H1 (cell line): ENCODE measurements around the gene AGAP1. TPM values are rescaled to one million over a fixed set of nuclear protein-coding genes. Genes with fewer than 3 reads are reported as not detected.

Source experiments
- CTCF ChIA-PET: fragments of 300-600 bp; sonication (Branson Sonifier 250); formaldehyde crosslinking; loops from one replicate; lab custom pipeline; 2021; ENCODE audit not compliant: partially characterized antibody; lab: Charles Lee
- POLR2A ChIA-PET: fragments of 300-600 bp; sonication (Branson Sonifier 250); formaldehyde crosslinking; loops from one replicate; lab custom pipeline; 2021; ENCODE audit warnings: inconsistent platforms; ENCODE audit not compliant: partially characterized antibody; lab: Charles Lee
- DNase-seq, 2 experiments: peaks; one replicate each; pipeline versions ENCODE4 v3.0.0 to v3.0.0-alpha.2; 2010 to 2022; ENCODE audit warnings: low spot score in 2 of 2, low read depth in 1 of 2, mixed read lengths in 1 of 2
- FAIRE-seq: peaks from 2 replicates; lab custom pipeline; 2011; peaks lifted over from hg19 to GRCh38; lab: Jason Lieb, UNC
- H2AFZ ChIP-seq: 2 replicates; pipeline ENCODE4 v1.8.1; 2012; ENCODE audit warnings: low read length, inconsistent platforms
- H2AK5ac ChIP-seq: 2 replicates; pipeline ENCODE4 v1.6.1; 2013; ENCODE audit warnings: low read depth, low read length
- H2BK120ac ChIP-seq: replicated peaks from 2 replicates; pipeline ENCODE3; 2013; ENCODE audit warnings: low read depth, low read length, inconsistent platforms
- H2BK12ac ChIP-seq: 2 replicates; pipeline ENCODE4 v1.6.1; 2013; ENCODE audit warnings: low read depth, low read length
- H2BK15ac ChIP-seq: 2 replicates; pipeline ENCODE4 v1.6.1; 2013; ENCODE audit warnings: low read length
- H2BK20ac ChIP-seq: 2 replicates; pipeline ENCODE4 v1.6.1; 2013; ENCODE audit warnings: low read length
- H2BK5ac ChIP-seq: 2 replicates; pipeline ENCODE4 v1.6.1; 2013; ENCODE audit warnings: low read depth, low read length
- H3K14ac ChIP-seq: 2 replicates; pipeline ENCODE4 v1.6.1; 2013; ENCODE audit warnings: inconsistent platforms; ENCODE audit not compliant: insufficient read length
- H3K18ac ChIP-seq: 2 replicates; pipeline ENCODE4 v1.6.1; 2013; ENCODE audit warnings: low read length; ENCODE audit errors: extremely low read depth
- H3K23ac ChIP-seq: 2 replicates; pipeline ENCODE4 v1.6.1; 2013; ENCODE audit warnings: inconsistent platforms; ENCODE audit not compliant: insufficient read length
- H3K23me2 ChIP-seq: 2 replicates; pipeline ENCODE4 v1.6.1; 2013; ENCODE audit warnings: low read depth, low read length
- H3K27ac ChIP-seq: 2 replicates; pipeline ENCODE4 v1.6.1; 2011; ENCODE audit warnings: low read depth, low read length, inconsistent platforms
- H3K27me3 ChIP-seq, 4 experiments: replicated peaks in 1 of 4; 1 replicate in 1 of 4; 2 replicates in 3 of 4; pipeline versions ENCODE4 v1.6.1 to v1.8.1; 2011 to 2013; ENCODE audit warnings: low read length in 3 of 4, mild to moderate bottlenecking in 3 of 4, inconsistent platforms in 2 of 4, mixed read lengths in 2 of 4, moderate library complexity in 1 of 4; ENCODE audit not compliant: control insufficient read depth in 3 of 4, insufficient read depth in 3 of 4; ENCODE audit errors: extremely low read depth in 1 of 4
- H3K36me3 ChIP-seq, 4 experiments: 2 replicates each; pipeline versions ENCODE4 v1.6.1 to v1.8.1; 2011 to 2013; ENCODE audit warnings: mild to moderate bottlenecking in 4 of 4, low read length in 3 of 4, moderate library complexity in 2 of 4, control low read depth in 1 of 4, inconsistent platforms in 1 of 4; ENCODE audit not compliant: insufficient read depth in 4 of 4, control insufficient read depth in 2 of 4
- H3K4ac ChIP-seq: replicated peaks from 2 replicates; pipeline ENCODE3; 2013; ENCODE audit warnings: low read length, low read depth, mixed read lengths, inconsistent platforms; ENCODE audit not compliant: insufficient read length
- H3K4me1 ChIP-seq, 4 experiments: replicated peaks in 1 of 4; 1 replicate in 1 of 4; 2 replicates in 3 of 4; pipeline versions ENCODE4 v1.6.1 to v1.8.1; 2011 to 2013; ENCODE audit warnings: low read length in 3 of 4, inconsistent platforms in 2 of 4, mixed read lengths in 1 of 4; ENCODE audit not compliant: insufficient read depth in 4 of 4, control insufficient read depth in 3 of 4
- H3K4me2 ChIP-seq, 2 experiments: 2 replicates each; pipeline versions ENCODE4 v1.6.1 to v1.8.1; 2011 to 2013; ENCODE audit warnings: low read depth in 2 of 2, low read length in 2 of 2, control low read depth in 1 of 2, inconsistent platforms in 1 of 2, mild to moderate bottlenecking in 1 of 2; ENCODE audit not compliant: insufficient read depth in 1 of 2
- H3K4me3 ChIP-seq, 4 experiments: fragments of 200-600, 300-600 bp in 1 of 4; sonication (generic), shearing (Covaris generic), sonication (Bioruptor Twin) in 1 of 4; 2 replicates each; pipeline versions ENCODE4 v1.5.1 to v1.8.1; 2011 to 2016; ENCODE audit warnings: low read length in 4 of 4, low read depth in 3 of 4, control low read depth in 2 of 4, inconsistent platforms in 2 of 4, mild to moderate bottlenecking in 2 of 4, mixed read lengths in 1 of 4, moderate library complexity in 1 of 4; ENCODE audit not compliant: insufficient read depth in 2 of 4; ENCODE audit errors: extremely low read depth in 1 of 4
- H3K56ac ChIP-seq: replicated peaks from 2 replicates; pipeline ENCODE3; 2013; ENCODE audit warnings: low read depth, mild to moderate bottlenecking, mixed read lengths, low read length, inconsistent platforms; ENCODE audit not compliant: insufficient read length
- H3K79me1 ChIP-seq: 2 replicates; pipeline ENCODE4 v1.6.1; 2013; ENCODE audit warnings: low read depth, low read length, control low read depth
- H3K79me2 ChIP-seq, 2 experiments: 2 replicates each; pipeline versions ENCODE4 v1.6.1 to v1.8.1; 2012 to 2013; ENCODE audit warnings: low read length in 2 of 2, mild to moderate bottlenecking in 2 of 2, inconsistent platforms in 1 of 2; ENCODE audit not compliant: insufficient read depth in 2 of 2, control insufficient read depth in 1 of 2
- H3K9ac ChIP-seq, 4 experiments: replicated peaks in 1 of 4; 1 replicate in 1 of 4; 2 replicates in 3 of 4; pipeline versions ENCODE4 v1.6.1 to v1.8.1; 2011 to 2013; ENCODE audit warnings: low read depth in 3 of 4, low read length in 3 of 4, control low read depth in 2 of 4, mild to moderate bottlenecking in 2 of 4, moderate library complexity in 2 of 4, inconsistent platforms in 1 of 4; ENCODE audit errors: extremely low read depth in 1 of 4
- H3K9me3 ChIP-seq, 2 experiments: 2 replicates each; pipeline versions ENCODE4 v1.6.1 to v1.8.1; 2012 to 2013; ENCODE audit warnings: mild to moderate bottlenecking in 2 of 2, moderate library complexity in 2 of 2, control low read depth in 1 of 2, inconsistent platforms in 1 of 2, low read depth in 1 of 2, low read length in 1 of 2, mixed read lengths in 1 of 2; ENCODE audit not compliant: insufficient read depth in 2 of 2
- H4K20me1 ChIP-seq, 2 experiments: replicated peaks in 1 of 2; 2 replicates each; pipeline versions ENCODE3 to v1.8.1; 2011 to 2013; ENCODE audit warnings: inconsistent platforms in 2 of 2, low read length in 2 of 2, mild to moderate bottlenecking in 1 of 2; ENCODE audit not compliant: insufficient read depth in 2 of 2, control insufficient read depth in 1 of 2
- H4K5ac ChIP-seq: 2 replicates; pipeline ENCODE4 v1.6.1; 2013; ENCODE audit warnings: low read length, low read depth, mixed read lengths, inconsistent platforms; ENCODE audit not compliant: insufficient read length
- H4K8ac ChIP-seq: 2 replicates; pipeline ENCODE4 v1.8.0; 2013; ENCODE audit warnings: mild to moderate bottlenecking, moderate library complexity, low read length, inconsistent platforms; ENCODE audit not compliant: insufficient read depth; ENCODE audit errors: extremely low read depth
- H4K91ac ChIP-seq: replicated peaks from 2 replicates; pipeline ENCODE3; 2013; ENCODE audit warnings: low read length, mixed read lengths, inconsistent platforms; ENCODE audit not compliant: insufficient read length
- ATF3 ChIP-seq: IDR thresholded peaks from 2 replicates; pipeline ENCODE4 v1.6.1; 2011; ENCODE audit warnings: low read depth, mild to moderate bottlenecking, low read length; ENCODE audit not compliant: insufficient read depth
- CTBP2 ChIP-seq: IDR thresholded peaks from 2 replicates; pipeline ENCODE4 v1.7.0; 2011; ENCODE audit warnings: borderline replicate concordance, mild to moderate bottlenecking, moderate library complexity, mixed read lengths, low read length; ENCODE audit not compliant: insufficient read depth, insufficient read length
- E2F6 ChIP-seq: IDR thresholded peaks from 2 replicates; pipeline ENCODE4 v1.6.1; 2012; ENCODE audit warnings: inconsistent platforms
- NANOG ChIP-seq: IDR thresholded peaks from 2 replicates; pipeline ENCODE4 v1.6.1; 2011; ENCODE audit warnings: low read length, low read depth, mild to moderate bottlenecking, inconsistent platforms; ENCODE audit not compliant: insufficient read depth, poor library complexity, severe bottlenecking
- NRF1 ChIP-seq: IDR thresholded peaks from 2 replicates; pipeline ENCODE4 v1.6.1; 2011; ENCODE audit warnings: mild to moderate bottlenecking, low read depth, low read length, improper control_type of control experiment
- RFX5 ChIP-seq: IDR thresholded peaks from 2 replicates; pipeline ENCODE4 v1.6.1; 2011; ENCODE audit warnings: low read depth, low read length, improper control_type of control experiment, borderline replicate concordance
- RXRA ChIP-seq: IDR thresholded peaks from 2 replicates; pipeline ENCODE4 v1.6.1; 2011; ENCODE audit warnings: low read depth, mild to moderate bottlenecking, low read length, moderate library complexity; ENCODE audit not compliant: insufficient read depth
- SIN3A ChIP-seq, 2 experiments: IDR thresholded peaks in 1 of 2; conservative IDR thresholded peaks in 1 of 2; 2 replicates each; pipeline ENCODE4 v1.6.1; 2011 to 2012; ENCODE audit warnings: low read length in 2 of 2, improper control_type of control experiment in 1 of 2, low read depth in 1 of 2, mild to moderate bottlenecking in 1 of 2
- SP1 ChIP-seq: IDR thresholded peaks from 2 replicates; pipeline ENCODE4 v1.6.1; 2011; ENCODE audit warnings: low read depth, low read length
- TCF12 ChIP-seq: IDR thresholded peaks from 2 replicates; pipeline ENCODE4 v1.6.1; 2011; ENCODE audit warnings: low read depth, mild to moderate bottlenecking, low read length
- WGBS, 2 experiments: shearing (Covaris generic) in 1 of 2; methylation state at CpG; one replicate each; pipeline versions ENCODE4 v1.1.6 to v1.1.7; 2013 to 2015; ENCODE audit warnings: low lambda C conversion rate in 2 of 2, mixed read lengths in 2 of 2, inconsistent platforms in 1 of 2, low coverage in 1 of 2, missing lambda C conversion rate in 1 of 2; ENCODE audit not compliant: insufficient replicate concordance in 2 of 2, insufficient coverage in 1 of 2, insufficient read length in 1 of 2; ENCODE audit errors: extremely low coverage in 1 of 2, missing lambda C conversion rate in 1 of 2; 5-methylcytosine and 5-hydroxymethylcytosine counted together
- polyA plus RNA-seq, 7 experiments: library from polyadenylated mRNA; depleted of rRNA in 3 of 7; stranded (reverse) in 5 of 7; unstranded in 2 of 7; fragments of >200 nt in 5 of 7; fragments of 200-250 nt in 2 of 7; gene quantifications; 1 replicate in 5 of 7; 2 replicates in 1 of 7; 4 replicates in 1 of 7; pipeline versions ENCODE4 v1.2.1 to v1.2.3, GENCODE V29; 2011 to 2013; ENCODE audit warnings: missing spikeins in 2 of 7, mixed read lengths in 2 of 7
- total RNA-seq: library from RNA; stranded (reverse); fragmentation: NEBNext Ultra II Directional; extraction: Animal tissue kit (Norgen Biotek cat#: 25700); gene quantifications from 2 replicates; pipeline ENCODE4 v1.2.1, GENCODE V29; 2021
- TF ChIP-seq, protein P1 (sequence below): IDR thresholded peaks from 2 replicates; pipeline ENCODE4 v1.6.1; 2012; ENCODE audit warnings: inconsistent platforms

AGAP1 gene
- total and polyA plus RNA-seq, 2 of the 8 experiments (the other 6 are each of a cell fraction or from before 2014, with no cell fraction given) = 18.1 to 39.4 TPM

DNA sequence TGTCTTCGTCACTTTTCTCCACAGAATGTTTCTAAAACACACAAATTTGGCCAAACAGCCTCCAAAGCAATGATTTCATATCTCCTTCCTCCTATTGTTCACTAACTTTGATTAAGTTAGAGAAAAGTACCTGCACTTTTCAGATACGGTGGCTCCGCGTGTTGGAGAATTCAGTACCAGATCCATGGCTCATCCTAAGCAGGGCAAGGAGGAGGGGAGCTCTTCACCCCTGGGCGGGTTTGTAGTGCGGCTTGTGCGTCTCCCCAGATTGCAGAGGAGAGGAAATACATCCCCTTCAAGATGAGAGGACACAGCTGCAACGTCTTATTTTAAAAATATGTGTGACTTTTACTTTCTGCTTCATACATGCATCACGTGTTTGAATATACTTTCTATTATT lies 333.0 kb downstream of the AGAP1 start:
- no peak overlapping the region for H4K91ac ChIP-seq
- TF ChIP-seq ATF3 (no peak), TCF12 (no peak), SIN3A (conservative IDR thresholded peaks at IDR 0.05 in 1 of 2, IDR thresholded peaks at IDR 0.05 in 1 of 2; ENCODE audit: low read depth in 1 of 2, low read length in 2 of 2) (no peak), RXRA (no peak), SP1 (no peak), NANOG (no peak), NRF1 (no peak), E2F6 (no peak), CTBP2 (no peak), RFX5 (no peak)
- TF ChIP-seq, protein P1, sequence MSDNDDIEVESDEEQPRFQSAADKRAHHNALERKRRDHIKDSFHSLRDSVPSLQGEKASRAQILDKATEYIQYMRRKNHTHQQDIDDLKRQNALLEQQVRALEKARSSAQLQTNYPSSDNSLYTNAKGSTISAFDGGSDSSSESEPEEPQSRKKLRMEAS = no peak
- TF ChIP-seq, all 59 proteins: peak for 0
- H3K23ac ChIP-seq = no peak overlapping the region
- H2AK5ac ChIP-seq = no peak overlapping the region
- H3K9me3 ChIP-seq = no peaks in the 10 kb centered on the region
- H4K8ac ChIP-seq = no peak overlapping the region
- no peak overlapping the region for H4K5ac ChIP-seq
- no peak overlapping the region for H3K4me2 ChIP-seq
- DNase-seq (no peak), FAIRE-seq (no peak)
- H3K36me3 ChIP-seq = peaks cover 0 to 3% (median under 1%) of the 10 kb centered on the region in 4 experiments; a peak in 2 of 8 replicates
- H3K4ac ChIP-seq = no peak overlapping the region
- no peaks in the 10 kb centered on the region; the same call in 1 of the 2 replicates for H3K23me2 ChIP-seq
- 89% methylated on average over 9 of the region's 9 CpGs; no CpG with 5 or more reads in 1 of the 2 experiments for WGBS, 2 experiments
- ChIA-PET CTCF (interaction anchor here (1.0 kb wide), 1 partner anchor 48 kb away, joined by 3 read pairs; no protein-coding TSS in a partner anchor), POLR2A (no interaction called here)
- no peak overlapping the region for H2BK120ac ChIP-seq
- H2BK15ac ChIP-seq = no peak overlapping the region
- no peak overlapping the region for H3K9ac ChIP-seq
- no peaks in the 10 kb centered on the region; the same call in 1 of the 2 replicates for H3K79me1 ChIP-seq
- no peaks in the 10 kb centered on the region; a peak in 1 of 7 replicates for H3K4me1 ChIP-seq
- no peak overlapping the region for H2BK12ac ChIP-seq
- H3K18ac ChIP-seq = no peak overlapping the region
- H3K27me3 ChIP-seq = 0 out of 7 replicates have a peak, but pooled peaks cover 0 to 2% (median 0%) of the 10 kb centered on the region in 4 experiments
- no peak overlapping the region for H2AFZ ChIP-seq
- no peak overlapping the region for H3K14ac ChIP-seq
- no peaks in the 10 kb centered on the region for H3K79me2 ChIP-seq
- no peak overlapping the region for H2BK5ac ChIP-seq
- H3K27ac ChIP-seq = no peak overlapping the region
- no peak overlapping the region for H3K56ac ChIP-seq
- no peaks in the 10 kb centered on the region for H4K20me1 ChIP-seq
- H2BK20ac ChIP-seq = no peak overlapping the region
- no peak overlapping the region for H3K4me3 ChIP-seq
